HG02759 (cell line): ENCODE measurements around the gene SUSD3.

Experiments used
- ATAC-seq: cut with Tn5 transposase; IDR thresholded peaks from one replicate; pipeline ENCODE4 v1.9.1; 2021; ENCODE audit warnings: mild to moderate bottlenecking, moderate library complexity; ENCODE audit not compliant: unreplicated experiment

Gene SUSD3

DNA sequence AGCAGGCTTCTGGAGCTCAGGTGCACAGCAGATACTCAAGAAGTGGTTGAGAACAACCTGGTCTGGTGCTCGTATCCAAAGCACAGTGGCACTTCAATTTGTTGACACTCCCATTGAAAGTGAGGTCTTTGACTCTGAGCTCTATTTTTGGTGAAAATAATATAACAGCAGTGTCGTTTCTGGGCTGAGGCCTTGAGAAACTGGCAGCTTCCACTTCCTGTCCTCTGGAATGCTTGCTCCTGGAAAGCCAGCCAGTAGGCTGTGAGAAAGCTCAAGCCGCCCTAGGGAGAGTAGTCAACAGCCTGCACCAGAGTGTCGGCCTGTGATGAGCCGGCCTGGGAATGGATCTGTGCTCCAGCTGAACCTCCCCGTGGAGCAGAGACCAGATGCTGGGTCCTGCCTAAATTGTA lies 6.8 kb upstream of the SUSD3 start:
- ATAC-seq: no peak

DNA sequence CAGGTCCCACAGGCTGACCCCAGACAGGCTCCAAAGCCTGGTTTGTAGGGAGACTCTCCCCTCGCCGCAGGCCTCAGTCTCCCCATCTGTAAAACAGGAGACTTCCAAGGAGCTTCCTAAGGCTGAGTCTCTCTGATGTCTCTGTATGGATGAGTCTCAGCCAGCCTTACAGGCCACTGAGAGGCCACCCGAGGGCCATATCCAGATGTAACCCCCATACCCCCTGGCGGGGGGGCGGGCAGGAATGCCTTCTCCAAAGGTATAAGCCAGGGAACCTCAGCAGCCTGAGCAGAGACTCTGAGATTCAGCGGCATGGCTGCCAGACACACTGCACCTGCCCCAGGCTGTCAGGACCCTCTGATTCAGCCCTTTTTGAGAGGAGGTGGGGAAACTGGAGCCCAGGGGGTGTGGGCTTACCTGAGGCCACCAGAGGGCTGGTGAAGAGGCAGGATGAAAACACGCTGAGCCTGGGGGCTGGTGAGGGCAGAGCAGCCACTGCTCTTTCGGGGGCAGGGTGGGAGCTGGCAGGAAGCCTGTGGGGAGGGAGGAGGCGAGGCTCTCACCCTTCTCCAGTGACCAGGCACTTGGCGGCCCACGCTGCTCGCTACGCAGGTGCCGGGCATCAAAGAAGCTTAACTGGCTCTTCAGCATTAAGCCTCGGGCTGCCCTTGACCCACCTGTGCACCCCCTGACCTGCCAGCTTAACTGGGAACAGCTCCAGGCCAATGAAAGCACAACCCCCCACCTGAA lies 5.5 kb upstream of the SUSD3 start:
- no peak for ATAC-seq

DNA sequence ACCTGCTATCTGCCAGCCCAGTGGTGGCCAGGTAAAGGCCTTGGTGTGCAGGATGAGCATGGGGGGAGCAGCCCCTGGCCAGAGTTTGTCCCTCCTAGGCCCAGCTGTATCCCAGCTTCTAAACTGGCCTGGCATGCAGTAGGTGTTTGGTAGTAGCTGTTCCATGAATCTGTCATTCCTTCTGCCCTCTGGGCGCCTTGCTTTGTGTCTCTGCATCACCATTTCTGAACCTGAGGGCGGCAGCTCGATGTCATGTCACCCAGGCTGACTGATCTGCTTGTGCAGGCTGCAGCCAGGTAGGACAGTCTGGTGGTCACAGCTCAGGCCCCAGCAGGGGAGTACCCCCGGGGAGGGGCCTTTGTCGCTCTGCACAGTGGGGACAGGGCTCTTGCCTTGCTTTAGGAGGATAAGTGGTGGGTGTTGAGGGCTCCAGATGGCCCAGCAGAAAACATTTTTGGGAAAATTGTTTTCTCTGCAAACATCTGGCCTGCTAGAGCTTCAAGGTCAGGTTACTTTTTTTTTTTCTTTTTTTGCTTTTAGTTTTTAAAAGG lies 4.6 kb upstream of the SUSD3 start:
- no peak for ATAC-seq

DNA sequence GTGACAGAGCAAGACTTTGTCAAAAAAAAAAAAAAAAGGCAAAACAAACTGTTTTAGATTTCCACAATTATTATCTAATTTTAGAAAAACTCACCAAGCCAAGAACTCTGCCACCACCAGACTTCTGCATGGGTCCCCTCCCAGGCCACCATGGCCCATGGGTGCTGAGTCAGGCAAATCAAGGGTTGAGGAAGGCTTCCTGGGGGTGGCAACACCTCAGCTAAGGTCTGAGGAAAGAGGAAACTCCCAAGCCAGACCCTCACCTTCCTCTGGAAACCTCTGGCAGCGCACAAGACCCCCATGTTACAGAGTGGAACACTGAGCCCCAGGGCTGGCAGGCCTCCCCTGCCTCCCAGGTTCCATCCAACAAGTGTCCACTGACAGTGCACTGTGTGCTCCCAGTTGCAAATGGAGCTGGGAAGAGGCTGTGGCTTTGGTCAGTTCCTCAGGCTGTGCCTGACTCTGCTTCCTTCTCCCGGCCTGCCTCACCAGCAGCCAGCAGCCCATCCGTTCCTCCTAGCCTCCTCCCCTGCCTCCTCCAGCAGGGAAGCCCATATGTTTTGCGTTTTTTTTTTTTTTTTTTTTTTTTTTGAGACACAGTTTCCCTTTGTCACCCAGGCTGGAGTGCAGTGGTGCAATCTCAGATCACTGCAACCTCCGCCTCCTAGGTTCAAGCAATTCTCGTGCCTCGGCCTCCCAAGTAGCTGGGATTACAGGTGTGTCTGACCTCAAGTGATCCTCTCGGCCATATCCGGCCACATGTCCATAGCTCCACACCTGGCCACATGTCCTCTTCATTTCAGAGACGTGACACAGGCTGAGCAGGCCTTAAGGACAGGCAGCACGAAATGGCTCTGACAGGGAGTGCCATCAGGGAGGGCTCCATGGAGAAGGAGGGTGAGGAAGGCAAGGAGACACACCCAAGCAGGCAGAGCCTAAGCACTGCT lies 3.5 kb upstream of the SUSD3 start:
- ATAC-seq: no peak

DNA sequence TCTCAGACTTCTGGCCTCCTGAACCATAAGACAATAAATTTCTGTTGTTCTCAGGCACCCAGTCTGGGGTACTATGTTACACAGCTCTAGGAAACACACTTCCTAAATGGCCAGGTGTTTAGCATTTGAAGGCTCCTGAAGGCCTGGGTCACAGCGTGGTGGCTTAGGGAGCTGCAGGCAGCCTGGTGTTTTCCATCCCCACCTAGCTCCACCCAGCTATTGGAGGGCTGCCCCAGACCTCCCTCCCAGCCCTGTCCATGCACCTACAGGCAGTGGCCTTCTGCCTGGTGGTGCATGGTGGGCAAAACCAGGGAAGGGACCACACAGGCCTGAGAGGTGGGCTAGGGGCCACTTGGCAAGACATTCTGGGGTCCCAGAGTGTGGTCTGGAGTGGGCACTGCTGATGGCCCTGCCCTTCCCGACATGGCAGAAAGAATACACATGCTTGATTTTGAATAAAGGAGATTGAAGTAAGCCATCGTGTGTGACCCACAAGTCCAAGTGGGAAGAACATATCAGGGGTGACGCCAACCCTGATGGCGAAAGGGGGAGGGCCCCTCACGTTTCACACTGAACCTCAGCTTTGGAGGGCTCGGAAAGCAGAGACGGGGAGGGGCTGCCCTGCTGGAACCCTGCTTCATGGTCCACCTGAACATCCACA lies 1.3 kb upstream of the SUSD3 start:
- ATAC-seq: no peak

DNA sequence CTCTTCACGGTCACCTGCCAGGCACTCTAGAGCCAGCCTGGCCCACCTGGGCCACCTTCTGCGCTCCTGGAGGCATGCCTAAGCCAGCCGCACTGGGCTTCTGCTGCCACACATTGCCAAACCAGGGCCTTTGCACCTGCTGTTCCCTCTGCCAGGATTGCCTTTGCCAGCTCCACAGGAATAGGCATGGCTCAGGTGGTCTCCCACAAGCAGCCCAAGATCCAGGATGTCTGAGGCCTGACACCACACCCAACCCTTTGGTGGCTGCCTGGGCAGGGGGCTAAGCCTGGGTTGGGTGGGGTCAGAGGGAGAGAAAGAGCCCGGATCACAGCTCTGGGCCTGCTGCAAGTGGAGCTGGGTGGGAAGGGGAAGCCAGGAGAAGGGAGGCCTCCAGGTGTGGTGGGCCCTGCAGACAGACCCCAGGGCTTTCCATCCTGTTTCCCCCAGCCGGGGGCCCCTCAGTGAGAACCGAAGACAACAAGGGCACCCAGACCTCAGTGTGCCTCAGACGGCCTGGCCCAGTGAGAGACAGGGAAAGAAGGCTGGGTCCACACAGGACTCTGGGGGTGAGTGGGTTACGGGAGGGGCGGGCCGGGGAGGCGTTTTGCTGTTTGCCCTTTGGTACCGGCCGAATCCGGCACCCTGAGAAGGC lies 672 bp upstream of the SUSD3 start:
- ATAC-seq: peak; percentile 16

DNA sequence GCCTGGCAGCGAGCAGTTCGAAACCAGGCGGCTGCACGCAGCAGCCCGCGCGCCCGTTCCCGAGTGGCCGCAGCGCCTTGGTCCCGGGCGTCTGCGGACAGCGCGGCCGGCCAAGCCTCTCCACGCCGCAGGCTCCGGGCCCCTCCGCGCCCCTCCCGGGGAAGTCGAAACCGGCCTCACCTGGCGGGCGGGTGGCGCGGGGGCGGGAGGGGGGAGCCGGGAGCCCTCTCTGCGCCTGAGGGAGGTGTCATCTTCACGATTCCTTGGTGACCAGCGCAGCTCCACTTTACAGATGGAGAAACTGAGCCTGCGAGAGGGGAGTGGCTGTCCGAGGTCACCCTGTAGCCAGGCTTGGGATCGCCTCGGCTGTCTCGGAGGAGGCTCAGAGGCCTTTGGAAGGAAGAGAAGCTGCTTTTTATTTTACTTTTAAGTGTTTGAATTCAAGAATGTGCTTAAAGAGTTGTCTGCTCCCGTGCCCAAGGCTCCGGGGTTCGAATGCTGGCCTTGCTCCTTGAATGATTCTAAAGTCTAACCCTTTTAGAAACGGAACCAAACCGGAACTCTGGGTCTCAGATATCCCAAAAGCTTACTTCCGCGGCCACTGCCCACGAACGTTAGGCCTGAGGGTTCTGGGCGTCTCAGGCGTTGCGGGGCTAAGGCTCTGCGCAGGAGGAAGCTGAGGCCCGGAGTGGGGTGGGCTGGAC lies 662 bp downstream of the SUSD3 start:
- peak; percentile 18 for ATAC-seq

DNA sequence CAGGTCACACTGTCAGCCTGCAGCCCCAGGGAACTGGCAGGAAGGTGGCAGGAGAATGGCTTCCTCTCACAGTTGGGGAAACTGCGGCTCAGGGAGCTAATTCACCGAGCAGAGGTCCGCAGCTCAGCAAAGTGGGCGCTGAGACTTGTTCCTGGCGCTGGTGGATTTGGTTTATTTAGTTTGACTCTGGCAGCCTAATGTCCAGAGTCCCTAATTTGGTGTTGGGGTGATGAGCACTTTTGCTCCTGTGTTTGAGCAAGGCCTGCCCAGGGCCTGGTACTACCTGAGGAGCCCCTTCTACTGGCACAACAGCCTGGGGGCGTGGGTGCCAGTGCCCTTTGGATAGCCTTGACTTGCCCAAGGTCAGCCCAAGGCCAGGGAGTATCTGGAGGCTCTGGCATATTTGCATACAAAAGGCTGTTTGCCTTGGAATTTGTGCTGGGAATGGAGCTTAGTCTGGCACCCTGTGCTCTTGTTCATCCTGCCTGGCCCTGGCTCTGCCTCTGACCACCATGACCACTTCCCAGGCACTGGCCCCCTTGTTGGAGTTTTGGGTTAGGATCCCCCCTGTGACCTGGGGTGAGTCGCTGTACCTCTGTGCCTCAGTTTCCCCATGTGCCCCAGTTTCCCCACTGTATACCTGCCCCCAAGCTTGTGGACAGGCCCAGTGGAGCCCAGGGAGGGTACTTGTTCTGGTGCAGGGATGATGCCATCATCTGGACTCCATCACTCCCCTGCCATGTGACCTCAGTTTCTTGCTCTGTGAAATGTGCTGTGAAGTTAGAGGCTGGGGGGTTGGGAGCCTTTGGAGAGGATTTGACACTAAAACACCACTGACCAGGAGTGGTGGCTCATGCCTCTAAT lies 1.4 kb downstream of the SUSD3 start:
- no peak for ATAC-seq

DNA sequence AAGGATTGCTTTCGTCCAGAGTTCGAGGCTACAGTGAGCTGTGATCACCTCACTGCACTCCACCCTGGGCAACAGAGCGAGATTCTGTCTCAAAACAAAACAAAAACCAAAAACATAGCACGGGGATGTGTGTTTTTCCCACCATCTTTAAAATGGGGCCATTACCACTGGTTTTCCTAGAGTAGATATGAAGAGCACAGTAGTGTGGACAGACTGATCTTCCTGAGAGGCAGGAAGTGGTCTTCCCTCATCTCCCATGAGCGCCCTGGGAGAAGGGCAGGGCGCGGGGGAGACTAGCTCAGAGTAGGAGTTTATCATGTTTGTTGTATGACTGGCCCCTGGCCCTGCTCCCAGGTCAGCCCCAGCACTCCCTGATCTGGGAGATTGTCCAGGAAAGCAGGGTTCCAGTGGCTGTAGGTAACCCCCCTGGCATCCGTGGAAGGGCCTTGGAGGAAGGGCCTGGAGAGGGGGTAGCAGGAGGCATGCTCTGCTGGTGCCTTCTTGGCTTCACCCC lies 2.3 kb downstream of the SUSD3 start:
- ATAC-seq: no peak

DNA sequence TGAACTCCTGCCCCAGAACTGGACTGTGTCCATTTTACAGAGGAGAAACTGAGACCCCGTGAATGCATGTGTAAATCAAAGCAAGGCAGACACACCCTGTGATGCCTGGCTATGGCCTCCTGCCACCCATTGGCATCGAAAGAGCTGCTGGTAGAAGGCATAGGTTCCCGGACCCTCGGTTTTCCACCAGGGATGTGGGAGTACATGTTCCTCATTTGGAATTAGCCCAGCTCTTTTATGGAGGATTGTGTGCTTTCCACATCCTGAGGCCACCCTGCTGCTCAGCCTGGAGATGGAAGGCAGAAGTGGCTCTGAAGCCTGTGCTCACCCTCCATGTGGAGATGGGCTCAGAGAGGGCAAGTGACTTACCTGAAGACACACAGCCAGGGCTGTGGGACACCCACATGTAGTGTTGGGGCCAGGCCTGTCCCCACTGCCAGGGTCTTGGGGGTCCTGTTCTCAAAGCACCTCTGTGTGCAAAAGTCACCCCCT lies 2.8 kb downstream of the SUSD3 start:
- ATAC-seq: no peak

DNA sequence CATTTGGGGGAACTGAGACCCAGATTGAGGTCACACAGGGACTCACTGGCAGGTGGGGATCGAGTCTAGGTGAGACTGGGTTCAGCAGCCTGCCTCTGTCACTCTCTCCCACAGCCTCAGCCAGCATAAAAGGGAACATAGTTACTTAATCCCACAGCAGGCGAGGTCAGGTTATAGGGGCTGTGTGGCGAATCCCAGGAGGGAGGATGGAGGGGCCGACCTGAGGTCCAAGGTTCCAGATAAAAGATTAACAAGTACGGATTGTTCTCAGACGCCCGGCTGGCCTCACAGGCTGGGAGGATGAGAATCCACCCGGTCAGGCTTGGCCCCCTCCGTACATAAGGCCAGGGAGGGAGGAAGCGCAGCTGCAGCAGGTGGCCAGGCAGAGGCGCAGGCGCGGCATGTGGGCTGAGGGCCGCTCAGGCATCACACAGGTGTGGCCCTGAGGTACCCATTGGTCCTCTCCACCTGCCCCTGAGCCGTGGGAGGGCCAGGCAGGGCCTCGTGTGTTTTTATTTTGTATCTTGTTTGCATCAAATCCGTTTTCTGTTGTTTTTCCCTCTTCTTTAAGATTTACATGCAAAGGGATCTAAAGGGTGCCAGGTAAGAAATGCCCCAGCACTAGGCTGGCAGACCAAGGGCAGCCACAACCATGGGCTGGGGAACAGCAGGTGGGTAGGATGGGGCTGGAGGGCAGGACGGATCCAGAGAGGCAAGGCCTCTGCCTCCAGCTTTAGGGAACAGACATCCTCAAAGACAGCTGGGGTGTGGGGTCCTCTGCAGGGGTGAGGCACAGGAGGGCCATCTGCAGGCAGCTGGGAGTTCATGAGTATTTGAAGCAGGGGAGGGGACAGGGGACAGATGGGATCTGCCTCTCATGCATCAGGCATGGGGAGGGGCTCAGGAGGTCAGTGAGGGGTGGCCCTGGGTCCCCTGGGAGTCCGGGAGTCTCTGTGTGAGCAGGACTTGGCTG lies 3.6 kb downstream of the SUSD3 start:
- peak; percentile 34 for ATAC-seq

DNA sequence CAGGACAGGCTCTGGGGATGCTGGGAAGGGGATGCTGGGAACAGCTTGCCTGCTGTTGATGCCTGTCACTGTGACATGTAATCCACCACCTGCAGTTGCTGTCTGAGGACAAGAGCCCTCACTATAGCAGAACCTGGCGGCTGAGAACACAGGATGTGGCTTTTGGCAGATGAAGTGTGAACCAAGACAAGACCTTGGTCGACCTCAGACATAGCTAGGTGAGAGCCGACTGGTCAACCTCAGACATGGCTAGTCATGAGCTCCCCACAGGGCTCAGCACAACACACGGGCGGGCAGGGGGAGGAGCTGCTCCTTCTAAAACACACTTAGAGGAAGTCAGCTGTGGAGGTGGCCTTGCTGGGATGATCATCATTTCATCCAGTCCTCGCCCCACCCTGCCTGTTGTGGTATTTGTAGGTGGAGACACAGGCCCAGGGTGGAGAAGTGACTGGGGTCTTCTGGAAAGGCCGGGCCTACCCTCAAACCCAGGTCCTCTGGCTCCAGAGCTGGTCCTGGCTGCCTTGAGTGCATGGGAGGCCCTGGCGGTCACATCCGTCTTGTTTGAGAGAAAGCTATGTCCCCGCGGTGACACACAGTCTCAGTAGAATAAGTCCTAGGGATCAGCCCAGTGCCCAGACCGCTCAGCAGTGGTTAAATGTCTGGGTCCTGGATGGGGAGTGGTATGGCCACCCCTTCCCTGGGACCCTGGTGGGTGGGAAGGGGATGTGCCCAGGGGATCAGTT lies 6.1 kb downstream of the SUSD3 start:
- peak; percentile 87 for ATAC-seq

DNA sequence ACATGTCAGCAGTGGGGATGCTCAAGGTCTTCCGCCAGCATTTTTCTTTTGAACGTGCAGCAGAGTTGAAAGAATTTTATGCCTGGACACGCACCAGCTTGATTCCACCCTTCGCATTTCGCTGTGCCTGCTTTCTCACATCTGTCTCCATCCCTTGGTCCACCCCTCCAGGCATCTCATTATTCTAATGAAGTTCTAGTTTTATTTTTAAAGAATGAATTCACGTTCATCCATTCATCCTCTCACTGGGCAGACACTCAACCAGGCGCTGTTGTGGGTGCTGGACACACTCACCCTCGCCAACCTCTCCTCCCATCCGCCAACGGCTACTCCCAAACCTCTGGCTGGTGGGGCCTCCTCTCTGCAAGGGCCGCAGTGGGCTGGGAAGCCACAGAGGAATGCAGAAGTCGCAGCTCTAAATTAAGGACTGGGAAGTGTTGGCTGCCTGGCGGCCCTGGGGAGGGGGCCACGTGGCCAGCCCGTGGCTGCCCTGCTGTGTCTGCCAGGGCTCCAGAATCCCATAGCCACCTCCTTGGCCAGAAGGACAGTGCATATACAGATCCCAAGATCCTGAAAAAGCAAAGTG lies 6.7 kb downstream of the SUSD3 start:
- ATAC-seq: no peak

DNA sequence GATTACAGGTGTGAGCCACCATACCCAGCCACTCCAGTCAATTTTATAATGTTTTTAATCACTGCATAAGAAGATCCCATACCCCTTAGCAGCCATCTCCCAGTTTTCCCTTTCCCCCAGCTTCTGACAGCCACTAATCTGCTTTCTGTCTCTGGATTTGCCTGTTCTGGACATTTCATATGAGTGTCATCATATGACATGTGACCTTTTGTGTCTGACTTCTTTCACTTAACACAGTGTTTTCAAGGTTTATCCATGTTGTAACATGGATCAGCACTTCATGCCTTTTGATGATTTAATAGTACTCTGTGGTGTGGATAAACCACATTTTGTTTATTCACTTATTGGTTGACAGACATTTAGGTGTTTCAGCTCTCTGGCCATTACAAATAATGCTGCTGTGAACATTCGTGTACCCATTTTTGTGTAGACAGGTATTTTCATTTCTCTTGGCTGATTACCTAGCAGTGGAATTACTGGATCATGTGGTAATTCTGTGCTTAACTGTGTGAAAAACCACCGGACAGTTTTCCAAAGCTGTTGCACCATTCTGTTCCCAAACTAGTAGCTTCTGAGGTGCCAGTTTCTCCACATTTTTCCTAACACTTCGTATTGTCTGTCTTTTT lies 8.6 kb downstream of the SUSD3 start:
- ATAC-seq: no peak

DNA sequence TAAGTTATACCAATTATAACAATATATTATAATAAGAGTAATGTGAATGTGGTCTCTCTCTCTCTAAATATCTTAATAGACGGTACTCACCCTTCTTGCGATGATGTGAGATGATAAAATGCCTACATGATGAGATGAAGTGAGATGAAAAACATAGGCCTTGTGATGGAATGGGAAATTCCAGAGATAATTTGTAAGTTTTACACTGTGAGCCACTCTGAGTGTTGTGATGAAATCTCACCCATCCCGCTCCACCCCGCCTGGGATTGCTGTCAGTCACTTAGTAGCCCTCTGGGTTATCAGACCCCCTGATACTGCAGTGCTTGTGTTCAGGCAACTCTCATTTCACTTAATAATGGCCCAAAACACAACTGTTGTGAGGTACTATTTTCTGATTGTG lies 10.5 kb downstream of the SUSD3 start:
- ATAC-seq: no peak

DNA sequence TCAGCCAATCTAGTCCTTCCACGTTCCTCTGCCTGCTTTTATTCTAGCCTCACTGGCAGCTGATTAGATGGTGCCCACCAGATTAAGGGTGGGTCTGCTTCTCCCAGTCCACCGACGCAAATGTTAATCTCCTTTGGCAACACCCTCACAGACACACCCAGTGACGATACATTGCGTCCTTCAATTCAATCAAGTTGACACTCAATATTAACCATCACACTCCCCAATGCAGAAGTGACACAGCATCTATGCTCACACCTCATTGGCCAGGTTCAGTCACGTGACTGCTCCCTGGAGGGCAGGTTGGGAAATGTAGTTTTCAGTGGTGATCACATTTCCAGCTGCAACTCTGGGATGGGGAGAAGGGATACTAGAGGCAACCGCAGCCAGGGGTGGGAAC lies 13.0 kb downstream of the SUSD3 start:
- ATAC-seq: no peak
